Lower leg skin (tissue), 4 donors: ENCODE results near the gene ZNF800. TPM values are rescaled to one million over a fixed set of nuclear protein-coding genes. Genes with fewer than 3 reads are reported as not detected.

Experiments used
- DNase-seq, 2 donors: peaks; one replicate each; pipeline ENCODE4 v3.0.0-alpha.2; 2019; ENCODE audit warnings: low spot score in 2 of 2
- H3K4me3 ChIP-seq: fragments of 200-600 bp; sonication (generic); 2 replicates; pipeline ENCODE4 v1.5.1; 2017; ENCODE audit warnings: mild to moderate bottlenecking, low read depth; ENCODE audit not compliant: poor library complexity, severe bottlenecking
- CTCF ChIP-seq, 3 donors: fragments of 450-650 bp; IDR thresholded peaks; one replicate each; pipeline ENCODE4 v1.5.1; 2016; ENCODE audit warnings: antibody characterized with exemption in 3 of 3, mild to moderate bottlenecking in 3 of 3, moderate library complexity in 2 of 3
- POLR2A ChIP-seq, 2 donors: fragments of 450-650 bp; IDR thresholded peaks; one replicate each; pipeline ENCODE4 v1.6.1; 2016 to 2017; ENCODE audit warnings: antibody characterized with exemption in 2 of 2, mild to moderate bottlenecking in 1 of 2, moderate library complexity in 1 of 2
- WGBS, 2 donors: methylation state at CpG; one replicate each; pipeline ENCODE4 v1.1.5; 2018; 5-methylcytosine and 5-hydroxymethylcytosine counted together
- intact Hi-C: fragments of 100-400 bp; cut with DNase I; formaldehyde crosslinking; loops from one replicate; pipeline ENCODE4 v1.15.0; 2023; ENCODE audit warnings: low total_unique reads
- total RNA-seq, 4 donors: library from RNA; depleted of rRNA; stranded (reverse); fragments of >200 nt; gene quantifications; one replicate each; pipeline ENCODE4 v1.1.0, GENCODE V29; 2016

Gene ZNF800
- total RNA-seq, 4 donors from 2014 or later, result 43.3 to 60.9 (median 49.3) TPM

GRCh38 chr7:127338122-127338521 is 54.4 kb downstream of the ZNF800 start:
- TF ChIP-seq CTCF (IDR thresholded peaks at IDR 0.05) (no peak), POLR2A (IDR thresholded peaks at IDR 0.05) (no peak)
- intact Hi-C loops, result no loop called here
- no peak for DNase-seq
- WGBS, 2 donors, result 85 to 90% methylated on average over 1 of the region's 1 CpG
- H3K4me3 ChIP-seq, result no peak overlapping the region

- intact Hi-C loops, result no loop called here
- no peak for TF ChIP-seq POLR2A (IDR thresholded peaks at IDR 0.05)
- no peak for TF ChIP-seq CTCF (IDR thresholded peaks at IDR 0.05)
- no peak for DNase-seq
- 40 to 63% methylated on average over 5 of the region's 5 CpGs for WGBS, 2 donors
- H3K4me3 ChIP-seq, result no peak overlapping the region
Measured at GRCh38 chr7:127337581-127337980, 54.9 kb downstream of the ZNF800 start.

- intact Hi-C loops, result no loop called here
- TF ChIP-seq POLR2A (IDR thresholded peaks at IDR 0.05) (no peak), CTCF (IDR thresholded peaks at IDR 0.05) (no peak)
- whole genome bisulfite sequencing, 2 donors, result 93 to 97% methylated on average over 2 of the region's 2 CpGs
- H3K4me3 ChIP-seq, result no peak overlapping the region
- DNase-seq, result no peak
Measured at GRCh38 chr7:127336458-127336857, 56.0 kb downstream of the ZNF800 start.

GRCh38 chr7:127332880-127333279 is 59.6 kb downstream of the ZNF800 start:
- no peak for DNase-seq
- intact Hi-C loops, result no loop called here
- H3K4me3 ChIP-seq, result no peak overlapping the region
- no peak for TF ChIP-seq POLR2A (IDR thresholded peaks at IDR 0.05)
- WGBS, 2 donors, result 80 to 82% methylated on average over 2 of the region's 2 CpGs

GRCh38 chr7:127330070-127330469 is 62.4 kb downstream of the ZNF800 start:
- no peak for DNase-seq
- 59 to 66% methylated on average over 1 of the region's 1 CpG for WGBS, 2 donors
- TF ChIP-seq CTCF (IDR thresholded peaks at IDR 0.05) (no peak), POLR2A (IDR thresholded peaks at IDR 0.05) (no peak)
- intact Hi-C loops, result no loop called here
- no peak overlapping the region for H3K4me3 ChIP-seq

GRCh38 chr7:127322832-127323493 is 69.5 kb downstream of the ZNF800 start:
- H3K4me3 ChIP-seq, result no peak overlapping the region
- DNase-seq, result no peak
- no peak for TF ChIP-seq CTCF (IDR thresholded peaks at IDR 0.05)
- no peak for TF ChIP-seq POLR2A (IDR thresholded peaks at IDR 0.05)
- intact Hi-C loops, result no loop called here
- 62 to 70% methylated on average over 7 of the region's 7 CpGs for WGBS, 2 donors
